Measurements from ENCODE around the gene CTXN3.

Gene CTXN3

DNA sequence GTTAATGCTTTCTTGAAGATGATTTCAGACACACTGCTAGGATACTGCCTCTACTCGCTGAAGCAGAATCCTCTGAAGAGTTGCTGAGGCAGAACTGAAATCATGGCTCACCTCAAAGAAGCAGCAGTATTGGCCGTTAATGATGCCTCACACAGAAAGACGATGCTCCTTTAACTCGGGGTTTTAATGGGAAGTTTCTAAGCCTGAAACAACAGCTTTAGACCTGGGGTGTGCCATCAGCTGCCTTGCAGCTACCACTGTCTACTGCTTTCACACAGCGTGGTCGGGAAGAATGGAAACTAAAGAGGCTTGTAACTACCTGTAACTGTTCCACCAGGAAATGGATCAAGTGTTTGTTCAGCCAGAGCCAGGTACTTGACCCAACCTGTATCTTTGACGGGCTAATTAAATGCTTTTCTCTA is at the start of gene CTXN3:
TSS of gene CTXN3 (plus strand) at position 65 of the 422 bp plus-strand sequence. CDS start 8,440 bp downstream, outside the sequence.
- no peak for DNase-seq (ENCODE audit: low spot score)

DNA sequence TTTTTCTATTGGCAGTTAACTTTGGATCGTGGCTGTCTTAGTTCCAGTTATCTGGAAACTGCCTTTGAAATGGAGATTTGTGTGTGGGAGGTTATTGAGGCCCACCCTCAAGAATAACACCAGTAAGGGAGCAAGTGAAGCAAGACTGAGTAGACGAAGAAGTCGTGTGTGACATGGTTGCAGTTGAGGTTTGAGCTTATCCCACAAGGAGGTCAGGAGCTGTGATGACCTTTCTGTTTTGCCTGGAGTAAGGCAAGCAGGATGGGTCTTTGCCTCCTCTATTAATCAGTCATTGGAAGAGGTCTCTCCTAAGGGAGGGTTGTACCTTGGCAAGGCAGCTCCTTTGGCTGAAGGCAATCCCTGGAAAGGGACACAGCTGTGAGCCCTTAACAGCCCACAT is 49.6 kb upstream of the CTXN3 start:
- no peak for DNase-seq (ENCODE audit: low spot score)

DNA sequence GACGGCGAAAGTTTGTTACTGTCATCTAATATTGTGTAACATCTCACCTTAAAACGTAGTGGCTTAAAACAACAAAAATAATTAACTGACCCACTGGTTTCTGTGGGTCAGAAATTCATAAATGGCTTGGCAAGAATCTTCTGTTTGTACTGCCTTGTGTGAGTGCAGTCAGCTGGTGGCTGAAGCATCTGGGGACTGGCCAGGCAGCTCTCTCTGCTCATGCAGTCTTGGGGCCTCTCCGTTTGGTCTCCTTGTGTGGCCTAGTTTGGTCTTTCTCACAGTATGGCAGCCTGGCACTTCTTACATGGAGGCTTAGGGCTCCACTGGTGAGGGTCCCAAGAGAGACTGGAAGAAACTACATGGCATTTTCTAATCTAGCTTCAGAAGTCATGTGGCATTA is 49.0 kb upstream of the CTXN3 start:
- no peak for DNase-seq (ENCODE audit: low spot score)

DNA sequence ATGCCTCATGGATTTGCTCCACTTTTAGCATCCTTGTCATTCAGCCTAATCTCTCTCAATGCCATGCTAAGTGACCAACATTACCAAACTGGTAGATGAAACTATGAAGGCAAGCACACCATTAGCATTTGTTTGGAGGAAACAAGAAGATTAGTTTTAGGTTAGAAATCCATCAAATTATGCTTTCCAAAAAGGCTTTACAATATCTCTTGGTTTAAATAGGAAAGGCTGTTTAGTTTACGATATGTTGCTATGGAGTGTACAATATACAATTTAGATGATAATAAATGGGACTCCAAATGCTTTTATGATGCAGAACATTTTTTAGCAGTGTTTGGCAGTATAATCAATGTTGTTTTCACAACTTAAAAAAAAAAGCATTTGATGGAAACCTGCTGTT is 47.8 kb upstream of the CTXN3 start:
- DNase-seq (ENCODE audit: low spot score): no peak

DNA sequence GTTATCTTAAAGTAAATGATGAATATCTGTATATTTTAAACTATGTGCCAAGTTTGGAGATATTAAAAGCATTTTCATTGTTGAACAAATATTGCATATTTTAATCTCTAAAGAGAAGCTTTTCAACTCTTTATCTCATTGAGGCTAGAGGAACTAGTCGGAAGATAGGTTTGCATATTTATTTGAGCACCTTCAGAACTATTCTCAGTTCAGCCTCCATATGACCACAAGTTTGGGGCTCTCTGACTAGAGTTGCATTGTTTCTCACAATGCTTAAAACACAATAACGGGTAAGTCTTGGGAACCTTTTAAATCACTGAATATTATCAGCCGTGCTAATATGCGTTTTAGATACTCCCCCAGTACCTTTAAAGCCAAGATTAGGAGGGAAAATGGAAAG is 47.3 kb upstream of the CTXN3 start:
- DNase-seq (ENCODE audit: low spot score): no peak

DNA sequence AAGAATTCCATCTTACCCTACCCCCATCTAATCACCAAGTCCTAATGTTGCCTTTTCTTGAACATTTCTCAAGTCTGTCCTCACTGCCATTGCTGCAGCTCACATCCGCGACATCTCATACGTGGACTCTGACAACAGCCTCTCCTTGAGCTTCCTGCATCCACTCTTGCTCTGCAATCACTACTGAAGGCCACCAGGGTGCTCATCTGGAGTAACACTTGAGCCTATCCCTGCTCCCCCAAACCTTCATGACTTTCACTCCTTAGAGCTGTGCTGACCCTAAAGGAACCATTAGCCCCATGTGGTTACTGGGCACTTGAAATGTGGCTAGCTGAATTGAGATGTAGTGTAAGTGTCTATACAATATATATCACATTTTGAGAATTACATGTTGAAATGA is 46.4 kb upstream of the CTXN3 start:
- DNase-seq (ENCODE audit: low spot score): no peak

DNA sequence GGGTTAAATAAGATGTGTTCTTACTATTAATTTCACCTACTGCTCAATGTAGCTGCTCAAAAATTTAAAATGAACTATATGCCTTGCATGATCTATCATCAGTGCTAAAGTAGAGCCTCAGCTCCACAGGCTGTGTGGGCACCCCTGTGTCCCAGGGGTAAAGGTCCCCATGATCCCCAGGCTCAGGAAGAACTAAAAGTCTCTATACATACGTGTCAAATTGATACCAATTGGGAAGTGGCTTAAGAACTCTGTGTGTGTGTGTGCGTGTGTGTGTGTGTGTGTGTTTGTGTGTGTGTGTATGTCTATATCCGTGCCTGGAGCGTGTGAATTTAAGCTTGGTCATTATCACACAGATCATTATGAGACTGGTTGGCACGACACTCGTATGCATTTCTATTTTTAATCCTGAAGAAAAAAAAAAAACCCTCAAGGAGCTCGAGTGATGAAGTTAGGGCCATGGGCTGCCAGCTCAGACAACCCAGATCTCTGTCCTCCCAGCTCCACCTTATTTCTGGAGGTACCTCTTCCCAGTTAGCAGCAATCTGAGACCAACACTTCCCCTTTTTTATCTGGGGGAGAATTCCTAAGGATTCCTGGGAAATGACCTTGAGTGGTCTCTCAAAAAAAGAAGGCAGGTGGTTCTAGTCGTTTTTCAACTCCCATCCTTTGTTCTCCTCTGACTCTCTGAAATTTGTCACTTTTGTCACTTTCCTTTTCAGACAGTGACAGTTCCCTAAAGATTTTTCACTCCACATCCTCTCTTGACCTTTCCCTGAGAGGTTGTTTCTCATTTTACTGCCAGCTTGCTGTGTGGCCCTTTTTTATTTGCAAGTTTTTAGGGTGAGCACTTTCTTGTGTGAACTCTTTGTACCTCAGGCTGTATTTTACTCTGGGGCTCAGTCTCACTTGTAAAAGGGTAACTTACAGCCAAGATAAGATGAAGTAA is 45.7 kb upstream of the CTXN3 start:
- DNase-seq (ENCODE audit: low spot score): no peak

DNA sequence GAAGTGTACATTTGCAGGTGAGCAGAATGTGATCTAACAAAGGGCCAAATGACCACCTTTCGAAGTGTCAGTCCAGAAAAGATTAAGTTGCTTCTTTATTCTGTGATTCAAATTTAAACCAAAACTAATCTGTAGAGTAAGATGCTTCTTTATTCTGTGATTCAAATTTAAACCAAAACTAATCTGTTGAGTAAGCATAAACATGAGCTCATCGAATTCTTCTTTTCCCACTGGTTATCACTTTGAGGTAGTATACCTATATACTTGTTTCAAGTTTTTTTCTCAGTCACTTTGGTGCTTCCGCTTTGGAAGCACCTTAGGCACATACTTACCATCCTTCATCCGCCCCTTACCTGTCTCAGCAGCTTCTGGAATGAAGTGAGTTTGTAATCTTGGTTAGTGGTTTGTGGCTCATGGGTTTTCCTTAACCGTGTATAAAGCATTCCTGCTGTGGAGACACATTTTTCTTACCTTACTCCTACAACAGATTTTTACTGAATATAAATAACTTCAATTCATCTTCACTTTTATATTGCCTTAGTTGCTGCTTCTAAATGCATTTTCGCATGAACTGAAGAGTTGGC is 40.7 kb upstream of the CTXN3 start:
- DNase-seq (ENCODE audit: low spot score): no peak

DNA sequence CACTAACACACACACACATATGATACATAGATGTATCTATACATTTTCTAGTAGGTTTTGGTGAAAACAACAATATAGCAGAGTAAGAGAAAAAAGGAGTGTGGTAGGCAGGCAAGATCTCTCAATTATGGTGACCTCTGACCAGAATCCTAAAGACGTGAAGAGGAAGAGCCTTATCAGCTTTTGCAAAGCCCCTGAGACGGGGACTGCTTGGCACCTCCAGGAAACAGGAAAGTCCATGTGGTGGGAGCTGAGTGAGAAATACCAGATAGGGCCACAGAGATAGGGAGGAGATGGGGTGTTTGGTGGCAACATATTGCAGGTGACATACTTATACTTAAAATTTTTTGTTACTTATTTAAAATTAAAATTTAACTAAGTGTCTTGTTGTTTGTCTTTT is 39.9 kb upstream of the CTXN3 start:
- no peak for DNase-seq (ENCODE audit: low spot score)

DNA sequence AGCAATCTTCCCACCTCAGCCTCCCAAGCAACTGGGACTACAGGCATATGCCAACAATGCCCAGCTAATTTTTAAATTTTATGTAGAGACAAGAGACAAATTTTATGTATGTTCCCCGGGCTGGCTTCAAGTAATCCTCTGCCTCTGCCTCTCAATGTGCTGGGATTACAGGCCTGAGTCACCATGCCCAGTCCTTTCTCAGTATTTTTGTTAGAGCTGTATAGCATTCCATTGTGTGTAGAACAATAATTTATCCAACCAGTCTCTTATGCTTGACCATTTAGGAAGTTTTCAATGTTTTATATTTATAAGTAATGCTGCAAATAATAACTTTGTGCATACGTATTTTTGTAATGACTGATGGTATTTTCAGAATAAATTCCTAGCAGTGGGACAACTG is 38.9 kb upstream of the CTXN3 start:
- DNase-seq (ENCODE audit: low spot score): no peak

DNA sequence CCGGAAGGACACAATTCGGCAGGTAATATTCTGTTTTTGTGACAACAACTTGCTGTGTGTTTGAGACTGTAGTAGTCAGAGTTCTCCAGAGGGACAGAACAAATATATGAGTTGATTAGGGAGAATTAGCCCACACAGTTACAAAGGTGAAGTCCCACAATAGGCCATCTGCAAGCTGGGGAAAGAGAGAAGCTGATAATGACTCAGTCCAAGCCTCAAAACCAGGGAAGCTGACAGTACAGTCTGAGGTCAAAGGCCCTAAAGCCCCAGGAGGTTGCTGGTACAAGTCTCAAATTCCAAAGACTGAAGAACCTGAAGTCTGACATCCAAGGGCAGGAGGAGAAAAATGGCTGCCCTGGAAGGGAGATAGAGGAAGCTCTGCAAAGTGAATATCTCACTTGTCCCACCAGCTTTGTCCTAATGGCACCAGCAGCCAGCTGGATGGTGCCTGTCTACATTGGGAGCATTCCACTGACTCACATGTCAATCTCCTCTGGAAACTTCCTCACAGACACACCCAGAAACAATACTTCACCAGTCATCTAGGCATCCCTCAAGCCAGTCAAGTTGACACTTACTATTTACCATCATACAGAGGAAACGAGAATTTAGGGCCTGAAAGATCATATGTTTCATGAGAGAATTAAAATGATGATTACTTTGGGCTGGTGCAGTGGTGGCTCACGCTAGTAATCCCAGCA is 36.3 kb upstream of the CTXN3 start:
- DNase-seq (ENCODE audit: low spot score): no peak

DNA sequence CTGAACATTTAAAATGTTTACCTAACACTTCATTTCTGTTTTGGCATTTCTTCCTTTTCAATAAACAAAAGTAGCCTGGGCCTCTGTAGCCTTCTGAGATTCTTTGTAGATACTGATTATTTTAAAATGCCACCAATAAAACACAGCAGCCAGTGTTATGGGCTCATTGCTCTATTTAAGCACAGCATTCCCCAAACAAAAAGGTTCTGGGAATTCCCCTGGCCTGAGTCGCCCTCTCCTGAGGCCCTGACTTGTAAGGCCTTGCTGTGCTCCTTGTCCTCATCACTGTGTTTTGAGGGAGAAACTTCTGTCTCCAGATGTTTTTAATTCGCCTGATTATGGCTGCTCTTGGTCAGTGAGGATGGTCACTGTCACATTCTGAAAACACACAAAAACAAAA is 33.0 kb upstream of the CTXN3 start:
- no peak for DNase-seq (ENCODE audit: low spot score)

DNA sequence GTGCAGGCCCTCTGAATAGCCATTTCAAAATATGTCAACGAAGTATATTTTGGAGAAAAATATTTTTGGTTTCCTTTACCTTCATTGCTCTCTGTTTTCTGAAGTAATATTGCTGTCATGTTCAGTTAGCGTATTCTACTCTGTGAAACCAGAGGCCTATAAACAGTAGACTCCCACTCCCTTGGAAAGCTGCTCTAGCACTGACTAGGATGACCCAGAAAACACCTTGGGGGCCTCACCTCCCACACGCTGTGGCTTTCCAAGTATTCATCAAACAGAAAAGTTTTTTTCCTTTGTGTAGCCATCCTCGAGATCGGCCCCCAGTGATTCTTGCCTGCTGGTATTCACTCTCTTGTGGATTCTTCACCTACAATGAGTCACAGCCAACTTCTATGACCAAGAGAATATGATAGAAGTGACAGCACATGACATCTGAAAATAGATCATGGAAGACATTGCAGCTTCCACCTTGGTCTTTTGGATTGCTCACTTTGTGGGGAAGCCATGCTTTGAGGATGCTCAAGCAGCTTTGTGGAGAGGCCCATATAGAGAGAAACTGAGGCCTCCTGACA is 28.9 kb upstream of the CTXN3 start:
- no peak for DNase-seq (ENCODE audit: low spot score)

DNA sequence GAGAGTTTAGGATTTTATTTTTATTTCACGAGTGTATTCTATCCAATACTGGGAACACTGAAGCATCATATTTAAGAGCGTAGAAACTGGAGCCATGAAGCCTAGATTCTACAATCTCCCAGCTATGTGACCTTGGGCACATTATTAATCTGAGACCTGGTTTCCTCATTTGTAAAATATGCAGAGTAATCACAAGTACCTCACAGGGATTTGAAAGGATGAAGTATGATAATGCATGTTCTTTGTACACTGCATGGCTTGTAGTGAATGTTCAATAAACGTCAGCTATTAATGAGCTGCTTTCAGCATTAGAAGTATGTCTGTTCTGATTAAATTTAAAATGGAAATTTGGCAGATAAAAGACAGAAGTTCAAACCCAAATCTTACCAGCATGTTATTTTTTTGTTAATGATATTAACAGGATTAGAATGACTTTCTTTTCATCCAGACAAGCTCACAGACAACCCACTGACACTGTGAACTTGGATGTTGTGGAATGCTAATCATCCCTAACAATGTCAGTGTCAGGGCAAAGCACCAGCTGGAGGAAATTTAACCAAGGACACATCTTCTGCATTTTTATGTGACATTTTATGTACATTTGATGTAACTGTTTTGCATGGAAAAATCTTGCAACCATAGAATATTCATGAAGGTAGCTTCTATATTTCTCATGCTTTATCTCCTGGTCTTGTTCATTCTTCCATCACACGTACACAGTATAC is 27.1 kb upstream of the CTXN3 start:
- no peak for DNase-seq (ENCODE audit: low spot score)

DNA sequence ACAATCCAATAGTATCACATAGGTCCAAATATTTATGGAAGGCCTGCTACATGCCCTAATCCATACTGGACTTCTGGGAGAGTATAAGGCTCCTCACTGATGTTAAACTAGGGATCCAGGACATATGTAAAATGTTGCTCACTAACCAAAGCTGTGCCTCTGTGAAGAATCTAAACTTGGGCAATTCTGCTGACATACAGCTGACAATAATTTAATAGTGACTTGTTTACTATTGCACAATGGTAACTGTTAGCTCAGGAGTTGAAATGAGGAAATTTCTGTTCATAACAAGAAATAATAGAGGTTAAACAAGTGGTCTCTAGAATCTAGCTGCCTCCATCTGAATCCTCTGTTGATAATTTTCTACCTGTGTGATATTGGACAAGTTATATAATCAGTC is 14.9 kb upstream of the CTXN3 start:
- DNase-seq (ENCODE audit: low spot score): no peak

DNA sequence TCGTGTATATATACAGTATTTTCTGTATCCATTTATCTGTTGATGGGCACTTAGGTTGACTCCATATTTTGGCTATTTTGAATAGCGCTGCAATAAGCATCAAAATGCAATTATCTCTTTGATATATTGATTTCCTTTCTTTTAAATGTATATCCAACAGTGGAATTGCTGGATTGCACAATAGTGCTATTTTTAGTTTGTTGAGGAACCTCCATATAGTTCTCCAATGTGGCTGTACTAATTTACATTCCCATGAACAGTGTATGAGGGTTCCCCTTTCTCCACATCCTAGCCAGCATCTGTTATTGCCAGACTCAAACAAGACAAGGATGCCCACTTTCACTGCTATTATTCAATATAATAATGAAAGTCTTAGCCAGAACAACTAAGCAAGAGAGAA is 9.1 kb upstream of the CTXN3 start:
- DNase-seq (ENCODE audit: low spot score): no peak

DNA sequence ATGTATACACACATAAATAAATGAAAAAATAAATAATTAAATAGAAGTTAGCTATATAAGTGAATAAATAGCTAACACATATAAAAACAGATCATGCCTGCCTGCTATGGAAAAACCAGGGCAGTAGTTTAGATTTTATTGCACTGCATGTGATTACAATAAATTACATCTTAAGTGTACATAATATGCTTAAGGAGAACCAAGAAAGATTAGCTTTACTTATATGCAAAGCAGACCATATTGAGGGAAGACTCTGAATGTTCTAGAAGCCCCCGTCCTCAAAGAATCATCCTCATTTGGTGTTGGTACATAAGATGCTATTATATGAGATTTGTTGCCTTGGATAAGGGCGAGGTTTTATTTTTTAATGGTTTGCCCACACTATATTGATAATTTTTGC is 5.9 kb upstream of the CTXN3 start:
- DNase-seq (ENCODE audit: low spot score): no peak

DNA sequence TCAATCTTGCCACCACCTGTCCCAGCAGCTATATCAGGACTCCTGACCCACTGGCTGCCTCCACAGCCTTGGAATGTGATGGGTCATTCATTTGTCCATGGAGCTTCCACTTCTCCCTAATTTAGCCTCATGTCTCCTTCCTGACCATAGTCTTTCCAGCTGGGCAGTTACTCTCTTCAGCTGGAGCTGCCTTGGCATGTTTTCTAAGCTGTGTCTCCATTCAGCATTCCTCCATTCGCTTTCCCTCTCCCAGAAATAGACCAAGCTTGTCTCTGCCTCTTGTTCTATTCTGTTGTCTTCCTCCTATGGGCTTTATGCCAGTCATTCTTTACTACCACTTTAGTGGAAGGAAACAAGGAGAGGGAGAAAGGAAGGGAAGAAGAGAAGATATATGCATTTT is 5.3 kb upstream of the CTXN3 start:
- no peak for DNase-seq (ENCODE audit: low spot score)

DNA sequence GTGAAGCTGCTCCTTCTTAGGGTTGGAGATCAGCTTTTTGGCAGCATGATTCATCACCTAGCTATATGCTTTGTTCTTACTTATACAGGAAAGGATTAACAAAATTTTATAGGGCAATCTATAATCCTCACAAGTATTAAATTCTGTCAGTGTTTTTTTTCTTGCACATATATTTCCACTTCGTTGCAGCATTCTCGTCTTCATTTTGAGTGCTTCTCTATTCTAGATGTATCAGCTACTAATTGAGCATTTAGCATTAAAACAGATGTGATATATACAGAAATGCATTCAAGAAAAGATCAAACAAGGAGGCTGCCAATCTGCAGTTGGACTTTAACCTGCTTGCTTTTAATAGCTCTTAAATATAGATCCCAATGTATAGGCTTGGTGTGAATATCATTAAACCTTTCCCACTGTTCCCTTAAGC is 3.6 kb upstream of the CTXN3 start:
- DNase-seq (ENCODE audit: low spot score): no peak

DNA sequence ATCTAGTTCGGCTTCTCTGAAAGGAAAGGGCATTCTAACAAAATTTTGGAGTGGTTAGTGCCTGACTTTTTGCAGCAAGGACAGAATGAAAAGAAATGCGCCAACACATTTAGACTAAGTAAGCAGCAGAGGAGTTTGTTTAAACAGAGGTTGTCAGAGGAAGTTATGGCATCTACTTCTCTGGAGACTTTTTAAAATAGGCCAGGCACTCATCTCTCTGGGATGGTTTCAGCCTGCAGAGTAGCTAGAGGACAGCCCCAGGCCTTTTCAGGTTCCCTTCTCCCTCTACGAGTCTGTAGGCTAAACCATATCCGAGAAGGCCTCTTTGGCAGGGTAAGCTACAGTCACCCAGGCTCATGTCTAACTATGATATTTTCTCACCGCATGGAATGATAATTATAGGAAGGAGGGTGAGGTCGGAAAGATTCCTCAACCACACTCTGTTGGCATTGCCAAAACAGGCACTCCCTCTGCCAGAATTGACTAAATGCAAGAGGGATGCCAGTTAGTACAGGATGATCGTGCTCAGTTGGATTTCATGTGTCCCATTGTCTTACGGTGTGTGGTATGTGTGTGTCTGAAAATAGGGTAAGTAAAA is 1.4 kb upstream of the CTXN3 start:
- no peak for DNase-seq (ENCODE audit: low spot score)

DNA sequence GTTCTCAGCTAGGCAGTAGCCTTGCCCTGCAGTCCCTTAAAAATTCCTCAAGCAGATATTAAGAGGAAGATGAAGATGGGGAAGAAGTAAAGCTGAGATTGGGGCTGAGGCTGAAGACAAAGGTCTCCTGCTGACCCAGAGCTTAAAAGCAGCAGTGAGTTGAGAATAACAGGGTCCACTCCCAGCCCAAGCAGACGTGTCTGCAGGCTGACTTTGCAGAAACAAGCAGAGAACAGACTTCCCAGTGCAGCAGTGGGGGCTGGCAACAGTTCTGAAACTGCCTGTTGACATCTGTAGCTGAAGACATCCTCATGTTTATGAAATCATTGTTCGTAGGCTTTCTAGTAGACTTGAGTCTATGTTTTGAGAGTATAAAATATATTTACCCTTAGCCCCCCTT is 1.1 kb downstream of the CTXN3 start:
- no peak for DNase-seq (ENCODE audit: low spot score)

DNA sequence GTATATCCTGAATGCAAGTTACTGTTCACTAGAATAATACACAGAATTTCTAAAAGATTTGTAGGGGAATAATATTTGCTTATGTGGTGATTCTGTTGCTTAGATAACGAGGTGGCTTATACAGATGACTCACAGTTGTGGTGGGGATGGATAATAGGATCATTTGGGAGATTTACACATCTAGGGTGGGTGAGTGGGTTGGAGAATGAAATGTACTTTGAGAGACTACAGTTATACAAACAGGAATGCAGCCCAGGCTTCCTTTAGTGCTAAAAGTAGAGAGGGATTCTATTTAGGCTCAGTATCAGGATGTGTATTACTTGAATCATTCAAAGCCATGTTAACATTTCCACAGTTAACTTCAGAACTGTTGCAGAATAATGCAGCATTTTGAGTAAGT is 1.8 kb downstream of the CTXN3 start:
- DNase-seq (ENCODE audit: low spot score): no peak
